ENCODE data around the gene COPA.
"Not testable (repeated sequence)": the region's sequence is repeated elsewhere in the genome, so short reads cannot be mapped to it uniquely, and the experiment has no call there.

COPA gene

GRCh38 chr1:160342953-160343869, at the start of gene COPA, which contains the start of gene NCSTN:
Gene COPA (minus strand): TSS chr1:160343250. CDS start chr1:160343170, 80 bp downstream.
Gene NCSTN (plus strand): TSS chr1:160343383. CDS start chr1:160343397, 14 bp downstream.
- DNase-seq = peak; percentile 88

- DNase-seq = not testable (repeated sequence)
These were observed 45.4 kb upstream of the COPA start for GRCh38 chr1:160388406-160388805.

GRCh38 chr1:160384812-160385211, 41.8 kb upstream of the COPA start:
- DNase-seq = not testable (repeated sequence)

GRCh38 chr1:160377585-160378206, 34.6 kb upstream of the COPA start:
- no peak for DNase-seq

- peak; percentile 75 for DNase-seq
These were observed 33.6 kb upstream of the COPA start for GRCh38 chr1:160376525-160377131.

GRCh38 chr1:160375788-160376524, 32.9 kb upstream of the COPA start:
- peak; percentile 6 for DNase-seq

GRCh38 chr1:160374306-160375110, 31.5 kb upstream of the COPA start:
- no peak for DNase-seq

GRCh38 chr1:160373696-160374095, 30.6 kb upstream of the COPA start:
- no peak for DNase-seq

- DNase-seq = no peak
These were observed 28.7 kb upstream of the COPA start for GRCh38 chr1:160371756-160372155.

GRCh38 chr1:160371346-160371631, 28.2 kb upstream of the COPA start:
- no peak for DNase-seq

GRCh38 chr1:160370561-160371345, 27.7 kb upstream of the COPA start:
- DNase-seq = no peak

GRCh38 chr1:160369087-160369486, 26.0 kb upstream of the COPA start:
- DNase-seq = no peak

- DNase-seq = no peak
These were observed 25.2 kb upstream of the COPA start for GRCh38 chr1:160367934-160368923.

GRCh38 chr1:160367516-160367900, 24.5 kb upstream of the COPA start:
- no peak for DNase-seq

GRCh38 chr1:160366731-160367515, 23.9 kb upstream of the COPA start, which contains the start of gene NHLH1:
Gene NHLH1 (plus strand): TSS chr1:160367071. CDS start chr1:160370732, 3,661 bp downstream.
- no peak for DNase-seq

GRCh38 chr1:160365325-160365724, 22.3 kb upstream of the COPA start:
- no peak for DNase-seq

- no peak for DNase-seq
These were observed 21.1 kb upstream of the COPA start for GRCh38 chr1:160363951-160364735.

- no peak for DNase-seq
These were observed 20.0 kb upstream of the COPA start for GRCh38 chr1:160363010-160363409.
